Erythroblast (primary cell): Measurements from ENCODE around the gene TAF3.

Source experiments
- GATA1 ChIP-seq: IDR thresholded peaks from 2 replicates; pipeline ENCODE4 v1.6.1; 2011; ENCODE audit warnings: low read depth, mild to moderate bottlenecking, control low read depth, low read length, moderate library complexity
- POLR2A ChIP-seq: IDR thresholded peaks from 2 replicates; pipeline ENCODE4 v1.6.1; 2011; ENCODE audit warnings: mild to moderate bottlenecking, low read length

- TF ChIP-seq POLR2A (no peak), GATA1 (no peak)
Measured at GRCh38 chr10:8066124-8066523, 247.8 kb downstream of the TAF3 start.
